Urinary bladder (tissue), 4 donors: ENCODE results near the gene SMYD3. TPM values are rescaled to one million over a fixed set of nuclear protein-coding genes. Genes with fewer than 3 reads are reported as not detected.
"Not testable (repeated sequence)": the region's sequence is repeated elsewhere in the genome, so short reads cannot be mapped to it uniquely, and the experiment has no call there.

Source experiments
- DNase-seq: peaks from one replicate; pipeline ENCODE4 v3.0.0-alpha.2; 2015; ENCODE audit errors: extremely low spot score
- H3K27ac ChIP-seq: one replicate; pipeline ENCODE4 v1.5.1; 2013; ENCODE audit warnings: low read depth, mild to moderate bottlenecking, moderate library complexity
- H3K36me3 ChIP-seq: one replicate; pipeline ENCODE4 v1.6.1; 2013; ENCODE audit warnings: mild to moderate bottlenecking, moderate library complexity; ENCODE audit not compliant: insufficient read depth
- H3K4me1 ChIP-seq: one replicate; pipeline ENCODE4 v1.6.1; 2013; ENCODE audit warnings: mild to moderate bottlenecking, moderate library complexity; ENCODE audit not compliant: insufficient read depth
- H3K4me3 ChIP-seq: one replicate; pipeline ENCODE4 v1.5.1; 2013; ENCODE audit warnings: low read depth, low read length
- WGBS: extraction: QIAGEN DNeasy Blood & Tissue Kit; methylation state at CpG from one replicate; pipeline ENCODE4 v1.1.7; 2013; 5-methylcytosine and 5-hydroxymethylcytosine counted together
- polyA plus RNA-seq: library from polyadenylated mRNA; stranded (reverse); fragments of 200-250 nt; gene quantifications from one replicate; pipeline ENCODE4 v1.2.3, GENCODE V29; 2013
- total RNA-seq: library from RNA; depleted of rRNA; stranded (reverse); fragments of >200 nt; gene quantifications from one replicate; pipeline ENCODE4 v1.2.3, GENCODE V29; 2014
- donor health status: healthy with polysubstance abuse.
- donor health status: healthy.

SMYD3 gene
- total and polyA plus RNA-seq, 2 donors = 18.2 to 44.6 TPM

- WGBS = 81% methylated on average over 4 of the region's 4 CpGs
- no peak for DNase-seq
- Histone ChIP-seq H3K4me3 (no peak overlapping the region), H3K4me1 (no peaks in the 10 kb centered on the region), H3K36me3 (no peaks in the 10 kb centered on the region), H3K27ac (no peak overlapping the region)
These were observed 550.9 kb downstream of the SMYD3 start for GRCh38 chr1:245956225-245956624.

GRCh38 chr1:245953876-245954660, 553.0 kb downstream of the SMYD3 start:
- no peak for DNase-seq
- H3K36me3 ChIP-seq = peaks cover 1% of the 10 kb centered on the region
- H3K27ac ChIP-seq = peak overlapping the region; percentile 56
- H3K4me3 ChIP-seq = peak overlapping the region; percentile 37
- 38% methylated on average over 8 of the region's 8 CpGs for WGBS
- no peaks in the 10 kb centered on the region for H3K4me1 ChIP-seq

- no peak overlapping the region for H3K27ac ChIP-seq
- 91% methylated on average over 7 of the region's 7 CpGs for WGBS
- no peak overlapping the region for H3K4me3 ChIP-seq
- no peak for DNase-seq
- peaks cover 1% of the 10 kb centered on the region for H3K36me3 ChIP-seq
- H3K4me1 ChIP-seq = no peaks in the 10 kb centered on the region
These were observed 554.6 kb downstream of the SMYD3 start for GRCh38 chr1:245952383-245953026.

GRCh38 chr1:245948786-245949185, 558.3 kb downstream of the SMYD3 start:
- H3K36me3 ChIP-seq = peaks cover 1% of the 10 kb centered on the region
- over 99% methylated on average over 7 of the region's 7 CpGs for WGBS
- no peaks in the 10 kb centered on the region for H3K4me1 ChIP-seq
- no peak for DNase-seq
- no peak overlapping the region for H3K4me3 ChIP-seq
- H3K27ac ChIP-seq = no peak overlapping the region

- Histone ChIP-seq H3K4me3 (no peak overlapping the region), H3K27ac (no peak overlapping the region), H3K36me3 (peaks cover 1% of the 10 kb centered on the region), H3K4me1 (no peaks in the 10 kb centered on the region)
- DNase-seq = no peak
- WGBS = 21% methylated on average over 10 of the region's 10 CpGs
These were observed 560.2 kb downstream of the SMYD3 start for GRCh38 chr1:245946905-245947304.

GRCh38 chr1:245945136-245945535, 561.9 kb downstream of the SMYD3 start:
- H3K36me3 ChIP-seq, DNase-seq, H3K4me1 ChIP-seq, H3K4me3 ChIP-seq, H3K27ac ChIP-seq: not testable (repeated sequence)
- 99% methylated on average over 1 of the region's 1 CpG for WGBS

- no peaks in the 10 kb centered on the region for H3K36me3 ChIP-seq
- H3K4me1 ChIP-seq = no peaks in the 10 kb centered on the region
- H3K4me3 ChIP-seq = no peak overlapping the region
- WGBS = 80% methylated on average over 3 of the region's 3 CpGs
- DNase-seq = no peak
- no peak overlapping the region for H3K27ac ChIP-seq
These were observed 564.2 kb downstream of the SMYD3 start for GRCh38 chr1:245942856-245943255.

GRCh38 chr1:245941771-245942170, 565.3 kb downstream of the SMYD3 start:
- not testable (repeated sequence) for H3K27ac ChIP-seq, H3K4me3 ChIP-seq, DNase-seq, H3K4me1 ChIP-seq, H3K36me3 ChIP-seq
- 83% methylated on average over 1 of the region's 1 CpG for WGBS

- WGBS = 73% methylated on average over 8 of the region's 8 CpGs
- H3K4me3 ChIP-seq = no peak overlapping the region
- H3K4me1 ChIP-seq = no peaks in the 10 kb centered on the region
- no peaks in the 10 kb centered on the region for H3K36me3 ChIP-seq
- DNase-seq = no peak
- no peak overlapping the region for H3K27ac ChIP-seq
These were observed 567.2 kb downstream of the SMYD3 start for GRCh38 chr1:245939756-245940345.

GRCh38 chr1:245938046-245938435, 569.0 kb downstream of the SMYD3 start:
- WGBS = 92% methylated on average over 8 of the region's 8 CpGs
- no peak for DNase-seq
- H3K4me3 ChIP-seq = no peak overlapping the region

GRCh38 chr1:245937316-245938045, 569.6 kb downstream of the SMYD3 start:
- Histone ChIP-seq H3K27ac (no peak overlapping the region), H3K4me1 (no peaks in the 10 kb centered on the region), H3K4me3 (no peak overlapping the region), H3K36me3 (no peaks in the 10 kb centered on the region)
- DNase-seq = no peak
- WGBS = 91% methylated on average over 8 of the region's 8 CpGs

More at GRCh38 chr1:245938046-245938435, 569.0 kb downstream of the SMYD3 start:
- H3K36me3 ChIP-seq = no peaks in the 10 kb centered on the region
- H3K4me1 ChIP-seq = no peaks in the 10 kb centered on the region
- no peak overlapping the region for H3K27ac ChIP-seq

GRCh38 chr1:245934409-245934808, 572.7 kb downstream of the SMYD3 start:
- Histone ChIP-seq H3K4me3 (no peak overlapping the region), H3K36me3 (no peaks in the 10 kb centered on the region), H3K27ac (no peak overlapping the region), H3K4me1 (no peaks in the 10 kb centered on the region)
- no peak for DNase-seq
- WGBS = 86% methylated on average over 7 of the region's 7 CpGs

GRCh38 chr1:245933431-245934045, 573.5 kb downstream of the SMYD3 start:
- Histone ChIP-seq H3K4me3 (no peak overlapping the region), H3K27ac (no peak overlapping the region), H3K36me3 (no peaks in the 10 kb centered on the region), H3K4me1 (no peaks in the 10 kb centered on the region)
- no peak for DNase-seq
- 46% methylated on average over 2 of the region's 2 CpGs for WGBS
